ENCODE measurements around the gene CENPP.
"Not testable (repeated sequence)": the region's sequence is repeated elsewhere in the genome, so short reads cannot be mapped to it uniquely, and the experiment has no call there.

The CENPP gene

GRCh38 chr9:92407818-92408217, 82.1 kb downstream of the CENPP start:
- no peak overlapping the region for H3K27ac ChIP-seq
- peaks cover 7 to 9% of the 10 kb centered on the region in 2 experiments for H3K4me1 ChIP-seq (ENCODE audit: control insufficient read depth in 1 of 2, insufficient read depth in 1 of 2, low read depth in 1 of 2, low read length in 1 of 2)
- TF ChIP-seq, protein P1, sequence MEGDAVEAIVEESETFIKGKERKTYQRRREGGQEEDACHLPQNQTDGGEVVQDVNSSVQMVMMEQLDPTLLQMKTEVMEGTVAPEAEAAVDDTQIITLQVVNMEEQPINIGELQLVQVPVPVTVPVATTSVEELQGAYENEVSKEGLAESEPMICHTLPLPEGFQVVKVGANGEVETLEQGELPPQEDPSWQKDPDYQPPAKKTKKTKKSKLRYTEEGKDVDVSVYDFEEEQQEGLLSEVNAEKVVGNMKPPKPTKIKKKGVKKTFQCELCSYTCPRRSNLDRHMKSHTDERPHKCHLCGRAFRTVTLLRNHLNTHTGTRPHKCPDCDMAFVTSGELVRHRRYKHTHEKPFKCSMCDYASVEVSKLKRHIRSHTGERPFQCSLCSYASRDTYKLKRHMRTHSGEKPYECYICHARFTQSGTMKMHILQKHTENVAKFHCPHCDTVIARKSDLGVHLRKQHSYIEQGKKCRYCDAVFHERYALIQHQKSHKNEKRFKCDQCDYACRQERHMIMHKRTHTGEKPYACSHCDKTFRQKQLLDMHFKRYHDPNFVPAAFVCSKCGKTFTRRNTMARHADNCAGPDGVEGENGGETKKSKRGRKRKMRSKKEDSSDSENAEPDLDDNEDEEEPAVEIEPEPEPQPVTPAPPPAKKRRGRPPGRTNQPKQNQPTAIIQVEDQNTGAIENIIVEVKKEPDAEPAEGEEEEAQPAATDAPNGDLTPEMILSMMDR (IDR thresholded peaks at IDR 0.05), result no peak
- no peaks in the 10 kb centered on the region for H3K9me3 ChIP-seq
- H3K4me3 ChIP-seq (ENCODE audit: low read depth in 1 of 2, low read length in 1 of 2), result no peak overlapping the region
- H3K36me3 ChIP-seq, result no peaks in the 10 kb centered on the region
- no peaks in the 10 kb centered on the region for H3K27me3 ChIP-seq

- Histone ChIP-seq H3K36me3 (no peaks in the 10 kb centered on the region), H3K27ac (no peak overlapping the region), H3K27me3 (no peaks in the 10 kb centered on the region), H3K9me3 (no peaks in the 10 kb centered on the region), H3K4me1 (ENCODE audit: control insufficient read depth in 1 of 2, insufficient read depth in 1 of 2, low read depth in 1 of 2, low read length in 1 of 2) (peaks cover 7 to 9% of the 10 kb centered on the region in 2 experiments), H3K4me3 (ENCODE audit: low read depth in 1 of 2, low read length in 1 of 2) (no peak overlapping the region)
- TF ChIP-seq, protein P1 (IDR thresholded peaks at IDR 0.05), result no peak
Observed at GRCh38 chr9:92408747-92409478, 83.2 kb downstream of the CENPP start.

DNA sequence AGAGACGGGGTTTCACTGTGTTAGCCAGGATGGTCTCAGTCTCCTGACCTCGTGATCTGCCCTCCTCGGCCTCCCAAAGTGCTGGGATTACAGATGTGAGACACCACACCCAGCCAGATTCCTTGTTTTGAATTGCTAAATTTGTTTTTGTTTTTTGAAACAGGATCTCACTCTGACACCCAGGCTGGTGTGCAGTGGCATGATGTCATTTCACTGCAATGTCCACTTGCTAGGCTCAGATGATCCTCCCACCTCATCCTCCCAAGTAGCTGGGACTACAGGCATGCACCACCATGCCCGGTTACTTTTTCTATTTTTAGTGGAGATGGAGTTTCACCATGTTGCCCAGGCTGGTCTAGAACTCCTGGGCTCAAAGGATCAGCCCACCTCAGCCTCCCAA, 85.4 kb downstream of the CENPP start:
- not testable (repeated sequence) for H3K4me1 ChIP-seq (ENCODE audit: control insufficient read depth in 1 of 2, insufficient read depth in 1 of 2, low read depth in 1 of 2, low read length in 1 of 2); H3K4me3 ChIP-seq (ENCODE audit: low read depth in 1 of 2, low read length in 1 of 2)

DNA sequence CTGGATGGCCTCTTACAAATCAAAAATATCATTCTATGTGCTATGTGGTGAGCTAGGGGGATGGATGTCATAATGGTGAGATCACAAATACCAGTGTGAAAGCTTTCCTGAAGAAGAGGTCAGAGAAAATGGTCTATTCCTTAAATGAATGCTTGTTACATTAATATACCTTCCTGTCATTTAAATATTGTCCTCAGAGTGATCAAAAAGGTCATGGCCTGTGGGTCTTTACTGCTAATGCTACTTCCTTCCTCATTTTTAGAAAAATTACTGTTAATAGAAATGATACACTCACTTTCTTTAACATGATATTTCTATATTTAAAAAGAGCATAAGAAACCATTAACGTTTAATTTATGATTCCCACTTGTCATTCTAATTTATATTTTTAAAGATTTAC, 88.8 kb downstream of the CENPP start:
- H3K4me3 ChIP-seq (ENCODE audit: low read depth in 1 of 2, low read length in 1 of 2), result no peak overlapping the region
- H3K27ac ChIP-seq, result no peak overlapping the region
- H3K4me1 ChIP-seq (ENCODE audit: control insufficient read depth in 1 of 2, insufficient read depth in 1 of 2, low read depth in 1 of 2, low read length in 1 of 2), result no peaks in the 10 kb centered on the region
- TF ChIP-seq, protein P1 (IDR thresholded peaks at IDR 0.05), result no peak
- H3K27me3 ChIP-seq, result no peaks in the 10 kb centered on the region
- H3K36me3 ChIP-seq, result no peaks in the 10 kb centered on the region
- no peaks in the 10 kb centered on the region for H3K9me3 ChIP-seq

More for the DNA sequence above, 85.4 kb downstream of the CENPP start:
- not testable (repeated sequence) for H3K27me3 ChIP-seq, H3K36me3 ChIP-seq, H3K27ac ChIP-seq, H3K9me3 ChIP-seq

GRCh38 chr9:92422611-92423338, 97.0 kb downstream of the CENPP start:
- Histone ChIP-seq H3K9me3 (no peaks in the 10 kb centered on the region), H3K27ac (no peak overlapping the region), H3K4me3 (ENCODE audit: low read depth in 1 of 2, low read length in 1 of 2) (no peak overlapping the region), H3K36me3 (no peaks in the 10 kb centered on the region), H3K27me3 (no peaks in the 10 kb centered on the region), H3K4me1 (ENCODE audit: control insufficient read depth in 1 of 2, insufficient read depth in 1 of 2, low read depth in 1 of 2, low read length in 1 of 2) (no peaks in the 10 kb centered on the region)
- TF ChIP-seq, protein P1 (IDR thresholded peaks at IDR 0.05), result no peak

DNA sequence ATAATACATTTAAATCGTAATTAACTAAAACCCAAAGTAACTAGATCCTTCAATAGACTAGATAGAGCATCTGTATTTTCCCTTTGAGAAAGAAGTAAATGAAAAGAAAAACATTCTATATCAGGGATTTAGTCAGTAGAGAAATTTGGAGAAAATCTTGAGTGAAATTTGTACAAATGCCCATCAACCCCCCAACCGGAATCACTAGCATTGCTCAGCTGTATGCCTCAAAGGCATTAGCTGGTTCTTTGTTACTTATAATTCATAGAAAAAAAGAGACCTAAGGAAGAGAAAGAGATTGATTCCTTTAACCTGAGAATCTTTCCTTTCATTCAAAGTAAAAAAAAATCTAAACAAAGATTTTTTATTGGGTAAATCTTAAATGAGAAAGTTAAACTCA, 97.9 kb downstream of the CENPP start:
- Histone ChIP-seq H3K4me3 (ENCODE audit: low read depth in 1 of 2, low read length in 1 of 2) (no peak overlapping the region), H3K27ac (no peak overlapping the region), H3K36me3 (no peaks in the 10 kb centered on the region), H3K4me1 (ENCODE audit: control insufficient read depth in 1 of 2, insufficient read depth in 1 of 2, low read depth in 1 of 2, low read length in 1 of 2) (no peaks in the 10 kb centered on the region), H3K9me3 (no peaks in the 10 kb centered on the region), H3K27me3 (no peaks in the 10 kb centered on the region)
- TF ChIP-seq, protein P1 (IDR thresholded peaks at IDR 0.05), result no peak
